ENCODE measurements around the gene SLC6A9.

The SLC6A9 gene

DNA sequence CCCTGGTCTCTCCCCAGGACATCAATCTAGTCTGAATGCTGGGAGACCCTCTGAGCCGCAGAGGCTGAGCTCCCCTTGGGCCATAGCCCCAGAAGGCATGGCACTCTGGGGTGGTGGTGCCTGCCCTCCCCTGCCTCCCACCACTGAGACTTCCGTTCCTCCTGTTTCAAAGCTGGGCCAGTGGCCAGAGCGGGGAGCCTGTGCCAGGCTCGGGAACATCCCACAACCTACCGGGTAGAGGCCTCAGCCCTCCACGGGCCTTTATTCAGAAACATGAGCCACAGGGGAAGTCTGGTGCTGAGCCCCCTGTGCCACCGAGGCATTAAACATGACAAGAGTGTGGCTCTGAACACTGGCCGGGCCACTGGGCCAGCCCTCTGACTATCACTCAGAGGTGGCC, 31.8 kb downstream of the SLC6A9 start:
- H3K4me3 ChIP-seq (ENCODE audit: low read length in 2 of 2), result no peak overlapping the region
- peaks cover 7% of the 10 kb centered on the region for H3K4me1 ChIP-seq (ENCODE audit: control insufficient read depth, insufficient read depth, low read length)
- H3K27me3 ChIP-seq (ENCODE audit: control insufficient read depth in 1 of 2, insufficient read depth in 2 of 2, low read length in 2 of 2), result no peaks in the 10 kb centered on the region
- no peak overlapping the region for H3K9ac ChIP-seq (ENCODE audit: low read length in 2 of 2)
- H3K9me3 ChIP-seq (ENCODE audit: control insufficient read depth in 2 of 2, low read length in 2 of 2), result no peaks in the 10 kb centered on the region
- H3K36me3 ChIP-seq (ENCODE audit: control insufficient read depth in 2 of 2, insufficient read depth in 2 of 2, low read length in 2 of 2), result peaks cover 7 to 9% of the 10 kb centered on the region in 2 donors
- no peak overlapping the region for H3K27ac ChIP-seq (ENCODE audit: low read length)

DNA sequence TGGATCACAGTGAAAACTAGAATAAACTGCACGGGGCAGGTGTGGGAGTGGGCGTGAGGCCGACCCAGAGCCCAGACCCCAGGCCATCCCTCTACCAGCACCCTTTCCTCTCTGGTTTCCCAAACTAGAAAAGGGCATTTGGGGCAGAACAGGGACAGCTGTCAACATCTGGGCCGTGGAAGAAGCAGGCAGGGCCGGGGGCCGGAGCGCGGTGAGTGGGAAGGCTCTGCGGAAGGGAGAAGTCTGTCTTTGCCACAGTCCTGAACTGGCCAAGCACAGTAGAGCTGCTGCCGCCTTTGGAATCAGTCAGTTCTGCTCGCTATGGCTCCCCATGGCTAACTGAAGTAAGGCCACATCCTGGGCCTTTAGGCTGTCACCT, 33.3 kb downstream of the SLC6A9 start:
- Histone ChIP-seq H3K9ac (ENCODE audit: low read length in 2 of 2) (no peak overlapping the region), H3K4me1 (ENCODE audit: control insufficient read depth, insufficient read depth, low read length) (peaks cover 7% of the 10 kb centered on the region), H3K27me3 (ENCODE audit: control insufficient read depth in 1 of 2, insufficient read depth in 2 of 2, low read length in 2 of 2) (no peaks in the 10 kb centered on the region), H3K27ac (ENCODE audit: low read length) (no peak overlapping the region), H3K4me3 (ENCODE audit: low read length in 2 of 2) (no peak overlapping the region), H3K9me3 (ENCODE audit: control insufficient read depth in 2 of 2, low read length in 2 of 2) (no peaks in the 10 kb centered on the region), H3K36me3 (ENCODE audit: control insufficient read depth in 2 of 2, insufficient read depth in 2 of 2, low read length in 2 of 2) (peaks cover 7 to 9% of the 10 kb centered on the region in 2 donors)

DNA sequence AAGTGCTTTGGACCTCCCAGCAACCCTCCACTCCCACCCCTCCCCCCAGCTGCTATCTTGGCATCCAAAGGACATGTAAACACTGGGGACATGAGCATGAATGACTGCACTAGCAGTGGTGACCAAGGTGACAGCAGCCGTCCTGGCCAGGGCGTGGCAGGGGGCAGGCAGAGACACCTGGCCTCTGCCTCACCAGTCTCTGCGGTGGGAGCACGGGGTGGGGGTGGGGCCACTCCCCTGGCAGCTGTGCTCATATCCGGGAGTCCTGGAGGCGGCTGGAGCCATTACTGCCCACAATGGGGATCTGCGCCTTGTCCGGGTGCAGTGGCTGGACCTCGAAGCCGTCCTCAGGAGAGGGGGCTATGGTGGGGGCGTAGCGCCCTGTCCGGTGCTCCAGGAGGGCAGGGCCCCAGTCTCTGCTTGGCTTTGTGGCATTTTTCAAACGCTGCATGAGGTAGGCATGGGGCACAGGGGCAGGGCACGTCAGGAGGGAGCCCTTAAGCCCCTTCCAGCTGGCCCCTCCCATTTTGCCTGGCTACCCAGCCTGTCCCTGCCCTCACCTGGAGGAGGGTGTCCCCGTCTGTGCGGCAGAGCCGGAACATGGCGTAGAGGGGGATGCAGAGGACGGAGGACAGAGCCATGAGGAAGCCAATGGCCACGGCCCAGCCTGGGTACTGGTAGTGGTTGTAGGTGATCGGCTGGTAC, 33.8 kb downstream of the SLC6A9 start:
- H3K27ac ChIP-seq (ENCODE audit: low read length), result no peak overlapping the region
- H3K4me3 ChIP-seq (ENCODE audit: low read length in 2 of 2), result no peak overlapping the region
- H3K9ac ChIP-seq (ENCODE audit: low read length in 2 of 2), result no peak overlapping the region
- peaks cover 7 to 9% of the 10 kb centered on the region in 2 donors for H3K36me3 ChIP-seq (ENCODE audit: control insufficient read depth in 2 of 2, insufficient read depth in 2 of 2, low read length in 2 of 2)
- no peaks in the 10 kb centered on the region for H3K27me3 ChIP-seq (ENCODE audit: control insufficient read depth in 1 of 2, insufficient read depth in 2 of 2, low read length in 2 of 2)
- H3K9me3 ChIP-seq (ENCODE audit: control insufficient read depth in 2 of 2, low read length in 2 of 2), result no peaks in the 10 kb centered on the region
- H3K4me1 ChIP-seq (ENCODE audit: control insufficient read depth, insufficient read depth, low read length), result peaks cover 7% of the 10 kb centered on the region

DNA sequence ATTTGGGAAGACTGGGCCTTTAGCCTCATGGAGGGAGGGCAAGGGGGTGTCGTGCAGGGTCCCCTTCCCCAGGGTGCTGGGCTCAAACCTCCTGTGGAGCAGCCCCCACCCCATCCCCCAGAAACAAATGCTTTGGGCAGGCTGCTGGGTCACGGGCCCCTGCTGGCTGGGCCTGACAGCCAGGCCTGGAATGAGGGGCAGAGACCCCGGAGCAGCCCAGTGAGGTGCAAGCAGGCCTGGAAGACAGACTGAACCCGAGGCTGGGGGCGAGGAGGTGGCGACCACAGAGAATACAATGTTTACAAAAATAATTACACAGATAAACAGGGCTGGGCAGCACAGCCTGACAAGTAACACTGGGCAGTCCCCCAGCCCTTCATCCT, 34.5 kb downstream of the SLC6A9 start:
- H3K9me3 ChIP-seq (ENCODE audit: control insufficient read depth in 2 of 2, low read length in 2 of 2), result no peaks in the 10 kb centered on the region
- peaks cover 4 to 9% of the 10 kb centered on the region in 2 donors for H3K36me3 ChIP-seq (ENCODE audit: control insufficient read depth in 2 of 2, insufficient read depth in 2 of 2, low read length in 2 of 2)
- no peaks in the 10 kb centered on the region for H3K27me3 ChIP-seq (ENCODE audit: control insufficient read depth in 1 of 2, insufficient read depth in 2 of 2, low read length in 2 of 2)
- no peak overlapping the region for H3K4me3 ChIP-seq (ENCODE audit: low read length in 2 of 2)
- no peak overlapping the region for H3K27ac ChIP-seq (ENCODE audit: low read length)
- H3K9ac ChIP-seq (ENCODE audit: low read length in 2 of 2), result no peak overlapping the region
- H3K4me1 ChIP-seq (ENCODE audit: control insufficient read depth, insufficient read depth, low read length), result peaks cover 11% of the 10 kb centered on the region

DNA sequence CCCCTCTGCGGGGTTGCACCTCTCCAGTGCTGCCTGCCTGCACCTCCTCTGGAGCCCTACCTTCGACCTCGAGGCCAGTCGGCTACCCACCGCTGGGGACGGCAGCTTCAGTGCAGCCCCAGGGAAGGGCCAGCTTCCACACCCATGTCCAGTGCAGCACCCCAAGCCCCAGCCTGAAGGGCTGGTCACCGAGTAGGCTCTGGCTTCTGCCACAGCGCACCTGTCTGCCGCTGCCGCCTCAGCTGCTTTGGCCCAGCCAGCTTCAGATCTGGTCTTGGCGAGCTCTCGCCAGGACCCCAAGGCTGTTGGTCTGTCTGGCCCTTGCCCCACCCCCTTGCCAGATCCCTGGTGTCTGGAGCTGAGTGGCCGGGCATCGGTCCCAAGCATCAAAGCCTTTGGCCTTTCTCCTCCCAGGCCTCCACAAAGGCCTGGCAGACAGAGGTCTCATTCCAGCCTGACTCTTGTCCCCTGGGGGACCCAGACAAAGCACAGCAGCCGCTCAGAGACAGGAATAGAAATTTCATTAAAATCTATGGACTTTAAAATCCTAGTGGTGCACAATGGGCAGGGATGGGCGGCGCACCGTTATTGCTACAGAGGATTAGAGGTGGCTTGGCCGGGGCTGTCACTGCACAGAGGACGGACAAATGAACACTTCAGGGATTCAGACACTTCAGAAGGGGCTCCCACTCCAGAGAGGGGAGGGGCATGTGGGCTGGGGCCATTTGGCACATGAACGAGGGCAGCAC, 35.1 kb downstream of the SLC6A9 start:
- H3K27me3 ChIP-seq (ENCODE audit: control insufficient read depth in 1 of 2, insufficient read depth in 2 of 2, low read length in 2 of 2), result no peaks in the 10 kb centered on the region
- H3K9me3 ChIP-seq (ENCODE audit: control insufficient read depth in 2 of 2, low read length in 2 of 2), result no peaks in the 10 kb centered on the region
- peaks cover 12% of the 10 kb centered on the region for H3K4me1 ChIP-seq (ENCODE audit: control insufficient read depth, insufficient read depth, low read length)
- no peak overlapping the region for H3K4me3 ChIP-seq (ENCODE audit: low read length in 2 of 2)
- peaks cover 2 to 6% of the 10 kb centered on the region in 2 donors for H3K36me3 ChIP-seq (ENCODE audit: control insufficient read depth in 2 of 2, insufficient read depth in 2 of 2, low read length in 2 of 2)
- no peak overlapping the region for H3K27ac ChIP-seq (ENCODE audit: low read length)
- H3K9ac ChIP-seq (ENCODE audit: low read length in 2 of 2), result no peak overlapping the region

DNA sequence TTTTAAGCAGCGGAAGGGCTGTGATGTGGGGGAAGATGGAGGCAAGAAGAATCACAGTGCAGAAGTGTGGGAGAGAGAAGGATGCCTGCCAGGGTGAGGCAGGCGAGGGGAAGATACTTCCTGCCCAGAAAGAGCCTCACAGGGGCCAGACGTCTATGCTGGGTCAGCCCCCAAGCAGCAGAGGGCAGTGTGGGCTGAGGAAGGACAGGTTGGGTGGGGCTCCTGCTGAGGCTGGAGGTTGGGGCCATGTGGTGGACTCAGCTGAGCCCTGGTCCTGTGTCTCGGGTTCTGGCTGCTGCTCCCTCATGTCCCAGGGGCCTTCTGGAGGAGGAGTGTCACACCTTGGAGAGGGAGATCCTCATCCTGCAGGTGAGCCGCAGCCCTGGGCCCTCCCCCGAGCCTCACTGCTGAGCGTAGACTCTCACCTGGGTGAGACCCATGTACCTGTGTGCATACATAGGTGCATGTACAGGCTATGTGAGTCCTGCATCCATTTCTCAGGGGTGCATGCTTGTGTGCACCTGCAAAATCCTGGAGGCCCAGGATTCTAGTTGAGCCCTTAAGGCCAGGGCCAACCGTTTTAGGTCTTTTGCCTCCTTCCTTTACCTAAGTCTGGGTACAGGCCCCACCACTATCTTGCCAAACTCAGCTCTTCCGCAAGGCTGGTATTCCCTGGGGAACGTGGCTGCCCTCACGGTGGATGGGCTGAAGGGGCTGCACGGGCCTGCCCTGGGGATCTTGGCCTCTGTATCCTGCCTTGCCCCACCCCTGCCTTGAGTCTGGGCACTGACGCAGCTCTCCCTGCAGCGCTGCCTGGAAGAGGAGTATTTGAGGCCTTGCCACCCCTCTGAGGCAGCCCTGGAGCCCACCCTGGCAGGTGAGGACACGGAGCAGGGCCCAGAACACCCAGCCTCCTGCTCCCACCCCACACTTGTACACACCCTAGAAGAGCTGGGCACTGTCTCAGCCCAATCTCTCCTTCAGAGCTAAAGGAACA, 36.2 kb downstream of the SLC6A9 start:
- H3K27ac ChIP-seq (ENCODE audit: low read length), result no peak overlapping the region
- no peak overlapping the region for H3K4me3 ChIP-seq (ENCODE audit: low read length in 2 of 2)
- H3K4me1 ChIP-seq (ENCODE audit: control insufficient read depth, insufficient read depth, low read length), result peaks cover 20% of the 10 kb centered on the region
- H3K9me3 ChIP-seq (ENCODE audit: control insufficient read depth in 2 of 2, low read length in 2 of 2), result no peaks in the 10 kb centered on the region
- H3K27me3 ChIP-seq (ENCODE audit: control insufficient read depth in 1 of 2, insufficient read depth in 2 of 2, low read length in 2 of 2), result no peaks in the 10 kb centered on the region
- no peak overlapping the region for H3K9ac ChIP-seq (ENCODE audit: low read length in 2 of 2)
- peaks cover 0 to 2% of the 10 kb centered on the region in 2 donors for H3K36me3 ChIP-seq (ENCODE audit: control insufficient read depth in 2 of 2, insufficient read depth in 2 of 2, low read length in 2 of 2)

DNA sequence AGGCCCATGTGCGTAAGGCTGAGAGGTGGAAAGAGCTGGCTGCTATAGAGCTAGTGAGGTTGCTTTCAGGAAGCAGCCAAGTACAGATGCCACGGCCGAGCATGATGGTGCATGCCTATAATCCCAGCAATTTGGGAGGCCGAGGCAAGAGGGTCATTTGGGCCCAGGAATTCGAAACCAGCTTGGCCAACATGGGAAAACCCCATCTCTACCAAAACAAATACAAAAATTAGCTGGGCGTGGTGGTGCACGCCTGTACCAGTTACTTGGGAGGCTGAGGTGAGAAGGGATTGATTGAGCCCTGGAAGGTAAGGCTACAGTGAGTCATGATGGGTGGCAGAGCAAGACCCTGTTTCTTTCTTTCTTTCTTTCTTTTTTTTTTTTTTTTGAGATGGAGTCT, 37.2 kb downstream of the SLC6A9 start:
- Histone ChIP-seq H3K4me3 (ENCODE audit: low read length in 2 of 2) (no peak overlapping the region), H3K27me3 (ENCODE audit: control insufficient read depth in 1 of 2, insufficient read depth in 2 of 2, low read length in 2 of 2) (no peaks in the 10 kb centered on the region), H3K36me3 (ENCODE audit: control insufficient read depth in 2 of 2, insufficient read depth in 2 of 2, low read length in 2 of 2) (no peaks in the 10 kb centered on the region), H3K4me1 (ENCODE audit: control insufficient read depth, insufficient read depth, low read length) (peaks cover 20% of the 10 kb centered on the region), H3K9ac (ENCODE audit: low read length in 2 of 2) (no peak overlapping the region), H3K9me3 (ENCODE audit: control insufficient read depth in 2 of 2, low read length in 2 of 2) (no peaks in the 10 kb centered on the region), H3K27ac (ENCODE audit: low read length) (no peak overlapping the region)

DNA sequence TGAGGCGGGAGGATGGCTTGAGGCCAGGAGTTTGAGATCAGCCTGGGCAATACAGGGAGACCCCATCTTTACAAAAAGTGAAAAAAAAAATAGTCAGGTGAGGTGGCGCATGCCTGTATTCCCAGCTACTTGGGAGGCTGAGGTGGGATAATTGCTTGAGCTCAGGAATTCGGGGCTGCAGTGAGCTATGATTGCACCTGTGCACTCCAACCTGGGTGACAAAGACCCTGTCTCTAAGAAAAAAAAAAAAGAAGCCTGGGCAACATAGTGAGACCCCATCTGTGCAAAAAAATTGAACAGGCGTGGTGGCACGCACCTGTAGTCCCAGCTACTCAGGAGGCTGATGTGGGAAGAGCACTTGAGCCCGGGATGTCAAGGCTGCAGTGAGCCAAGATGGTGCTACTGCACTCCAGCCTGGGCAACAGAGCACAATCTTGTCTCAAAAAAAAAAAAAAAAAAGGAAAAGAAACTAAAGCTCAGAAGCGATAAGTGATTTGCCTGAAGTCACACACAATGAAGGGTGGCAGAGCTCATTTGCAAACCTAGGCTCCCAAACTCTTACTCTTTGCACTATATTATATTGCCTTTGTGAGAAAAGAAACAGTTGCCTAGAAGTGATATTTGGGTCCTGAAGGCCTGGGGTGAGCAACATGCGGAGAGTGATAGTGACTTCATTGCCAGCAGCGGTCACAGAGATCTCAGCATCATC, 37.9 kb downstream of the SLC6A9 start:
- Histone ChIP-seq H3K36me3 (ENCODE audit: control insufficient read depth in 2 of 2, insufficient read depth in 2 of 2, low read length in 2 of 2) (no peaks in the 10 kb centered on the region), H3K4me3 (ENCODE audit: low read length in 2 of 2) (no peak overlapping the region), H3K9me3 (ENCODE audit: control insufficient read depth in 2 of 2, low read length in 2 of 2) (no peaks in the 10 kb centered on the region), H3K4me1 (ENCODE audit: control insufficient read depth, insufficient read depth, low read length) (peaks cover 20% of the 10 kb centered on the region), H3K9ac (ENCODE audit: low read length in 2 of 2) (no peak overlapping the region), H3K27ac (ENCODE audit: low read length) (no peak overlapping the region), H3K27me3 (ENCODE audit: control insufficient read depth in 1 of 2, insufficient read depth in 2 of 2, low read length in 2 of 2) (no peaks in the 10 kb centered on the region)

DNA sequence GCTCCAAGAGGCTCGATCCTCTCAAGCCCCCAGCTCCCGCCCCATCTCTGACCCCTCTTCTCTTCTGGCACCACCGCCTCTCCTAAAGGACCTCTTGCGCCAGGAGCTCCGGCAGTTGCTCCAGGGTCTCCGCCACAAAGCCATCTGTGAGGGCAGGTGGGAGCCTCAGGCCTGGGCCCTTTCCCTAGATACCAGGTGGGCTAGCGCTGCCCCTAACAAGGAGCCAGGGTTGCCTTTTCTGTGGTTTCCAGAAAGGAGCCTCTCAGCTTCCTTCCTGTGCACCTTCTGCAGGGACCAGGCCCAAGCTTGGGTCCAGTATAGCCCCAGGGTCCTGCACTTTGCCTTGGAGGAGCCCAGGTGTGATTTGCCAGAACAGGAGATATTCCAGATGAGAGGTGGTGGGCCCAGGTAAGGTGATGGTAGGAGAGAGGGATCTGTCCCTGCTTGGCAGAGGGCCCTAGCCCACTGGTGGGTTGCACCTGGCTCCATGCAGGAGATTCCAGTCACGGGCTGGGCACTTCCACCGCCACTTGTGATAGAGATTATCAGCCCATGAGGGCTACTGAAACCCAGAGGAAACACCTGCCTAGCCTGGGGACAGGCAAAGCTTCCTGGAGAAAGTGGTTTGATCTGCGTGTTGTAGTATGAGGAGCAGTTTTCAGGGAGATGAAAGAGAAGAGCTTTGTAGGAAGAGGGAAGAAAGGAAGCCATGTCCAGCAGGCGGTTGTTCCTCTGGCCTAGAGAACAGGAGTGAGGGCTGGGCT, 38.8 kb downstream of the SLC6A9 start:
- no peaks in the 10 kb centered on the region for H3K9me3 ChIP-seq (ENCODE audit: control insufficient read depth in 2 of 2, low read length in 2 of 2)
- H3K27ac ChIP-seq (ENCODE audit: low read length), result no peak overlapping the region
- H3K4me3 ChIP-seq (ENCODE audit: low read length in 2 of 2), result peak overlapping the region; percentile 76 to 78
- H3K36me3 ChIP-seq (ENCODE audit: control insufficient read depth in 2 of 2, insufficient read depth in 2 of 2, low read length in 2 of 2), result no peaks in the 10 kb centered on the region
- no peaks in the 10 kb centered on the region for H3K27me3 ChIP-seq (ENCODE audit: control insufficient read depth in 1 of 2, insufficient read depth in 2 of 2, low read length in 2 of 2)
- H3K4me1 ChIP-seq (ENCODE audit: control insufficient read depth, insufficient read depth, low read length), result peaks cover 20% of the 10 kb centered on the region
- H3K9ac ChIP-seq (ENCODE audit: low read length in 2 of 2), result peak overlapping the region; percentile 5 to 72

Measured in stomach smooth muscle (tissue), 2 donors.